Measurements from ENCODE around the gene SPDYE2B. TPM values are rescaled to one million over a fixed set of nuclear protein-coding genes. Genes with fewer than 3 reads are reported as not detected.
"Not testable (repeated sequence)": the region's sequence is repeated elsewhere in the genome, so short reads cannot be mapped to it uniquely, and the experiment has no call there.

The SPDYE2B gene
- polyA plus RNA-seq, 3 donors from 2014 or later = not detected

DNA sequence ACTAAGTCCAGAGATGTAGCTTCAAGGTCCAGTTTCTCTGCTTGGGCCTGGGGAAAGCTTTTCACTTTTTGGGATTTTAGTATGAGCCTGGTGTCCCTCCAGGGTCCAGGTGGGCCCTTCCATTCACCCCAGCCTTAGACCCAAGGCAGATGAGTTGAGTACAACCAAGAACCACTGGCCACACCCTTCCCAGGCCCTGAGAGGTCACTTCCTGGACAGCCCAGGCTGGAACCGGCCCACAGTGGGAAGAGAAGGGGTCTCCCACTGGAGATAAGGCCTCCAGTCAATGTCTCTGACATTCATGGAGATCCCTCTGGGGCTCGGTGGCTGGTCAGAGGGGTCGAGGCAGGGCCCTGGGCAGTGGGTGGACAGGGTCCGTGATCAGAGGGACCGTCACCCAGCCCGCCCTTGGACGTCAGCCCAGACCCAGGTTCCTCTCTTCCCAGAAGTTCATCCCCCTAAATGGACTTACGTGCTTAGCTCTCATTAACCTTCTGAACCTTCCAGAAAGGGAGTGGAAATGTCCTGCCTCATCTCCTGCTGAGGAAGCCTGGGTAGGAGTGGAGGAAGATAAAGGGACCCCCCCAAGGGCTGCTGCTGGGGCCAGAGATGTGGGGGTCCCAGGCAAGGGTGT, 22.7 kb upstream of the SPDYE2B start:
- DNase-seq; H3K4me1 Mint-ChIP-seq; H3K4me3 Mint-ChIP-seq; H3K27me3 Mint-ChIP-seq (ENCODE audit: low read depth in 3 of 3); H3K27ac Mint-ChIP-seq; H3K36me3 Mint-ChIP-seq; H3K9me3 Mint-ChIP-seq: not testable (repeated sequence)

DNA sequence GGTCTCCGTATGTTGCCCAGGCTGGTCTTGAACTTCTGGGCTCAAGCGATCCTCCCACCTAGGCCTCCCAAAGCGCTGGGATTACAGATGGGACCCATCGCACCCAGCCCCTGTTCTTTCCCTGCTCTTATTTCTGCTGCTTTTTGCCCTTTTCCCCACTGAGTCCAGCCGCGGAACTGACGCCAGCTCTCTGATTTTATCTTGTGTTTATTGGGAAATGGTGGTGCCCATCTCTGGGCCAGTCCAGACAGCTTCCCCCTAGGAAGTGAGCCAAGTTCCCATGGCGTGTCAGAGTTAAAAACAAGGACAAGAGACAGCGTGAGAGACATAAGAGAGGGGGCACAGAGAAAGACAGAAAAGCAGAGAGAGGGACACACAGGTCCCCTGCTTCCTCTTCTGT, 19.5 kb upstream of the SPDYE2B start:
- H3K4me1 Mint-ChIP-seq; H3K9me3 Mint-ChIP-seq; H3K4me3 Mint-ChIP-seq; DNase-seq; H3K27ac Mint-ChIP-seq; H3K27me3 Mint-ChIP-seq (ENCODE audit: low read depth in 3 of 3); H3K36me3 Mint-ChIP-seq: not testable (repeated sequence)

DNA sequence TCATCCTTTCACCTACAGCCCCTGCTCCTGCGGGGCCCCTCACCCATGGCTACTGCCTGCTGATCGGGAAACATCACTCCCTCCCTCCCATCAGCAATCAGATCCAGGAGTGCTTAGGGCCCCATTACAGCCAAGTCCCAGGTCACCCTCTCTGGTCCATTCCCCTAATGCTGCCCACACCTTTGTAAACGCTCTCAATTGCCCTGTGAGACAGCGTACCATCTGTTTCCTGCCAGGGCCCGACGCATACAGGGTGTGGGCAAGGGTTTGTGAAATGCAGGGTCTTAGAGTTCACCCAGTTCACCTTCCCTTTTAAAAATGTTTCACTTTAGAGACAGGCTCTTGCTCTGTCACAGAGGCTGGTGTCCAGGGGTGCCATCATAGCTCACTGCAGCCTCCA, 15.8 kb upstream of the SPDYE2B start:
- not testable (repeated sequence) for H3K4me1 Mint-ChIP-seq; H3K27ac Mint-ChIP-seq; H3K4me3 Mint-ChIP-seq; H3K27me3 Mint-ChIP-seq (ENCODE audit: low read depth in 3 of 3); DNase-seq; H3K9me3 Mint-ChIP-seq; H3K36me3 Mint-ChIP-seq

DNA sequence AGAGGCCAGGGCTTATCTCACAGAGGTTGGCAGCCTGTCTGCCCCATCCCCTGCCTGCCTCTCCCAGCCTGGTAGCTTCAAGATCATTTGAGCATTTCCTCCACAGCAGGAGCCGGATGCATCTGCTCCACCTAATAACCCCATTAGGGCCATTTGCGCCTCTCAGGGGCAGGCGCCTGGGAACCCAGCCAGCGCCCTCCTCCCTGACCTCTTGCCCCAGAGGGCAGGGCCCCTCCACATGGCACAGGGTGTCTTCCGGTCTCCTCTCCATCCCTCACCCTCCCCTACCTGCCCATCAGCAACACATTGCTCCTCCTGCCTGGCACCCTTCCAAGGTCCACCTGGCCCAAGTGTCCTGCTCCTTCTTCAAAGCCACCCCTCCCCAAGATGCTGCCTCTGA, 14.8 kb upstream of the SPDYE2B start:
- not testable (repeated sequence) for DNase-seq; H3K9me3 Mint-ChIP-seq; H3K27ac Mint-ChIP-seq; H3K4me3 Mint-ChIP-seq; H3K27me3 Mint-ChIP-seq (ENCODE audit: low read depth in 3 of 3); H3K36me3 Mint-ChIP-seq; H3K4me1 Mint-ChIP-seq

DNA sequence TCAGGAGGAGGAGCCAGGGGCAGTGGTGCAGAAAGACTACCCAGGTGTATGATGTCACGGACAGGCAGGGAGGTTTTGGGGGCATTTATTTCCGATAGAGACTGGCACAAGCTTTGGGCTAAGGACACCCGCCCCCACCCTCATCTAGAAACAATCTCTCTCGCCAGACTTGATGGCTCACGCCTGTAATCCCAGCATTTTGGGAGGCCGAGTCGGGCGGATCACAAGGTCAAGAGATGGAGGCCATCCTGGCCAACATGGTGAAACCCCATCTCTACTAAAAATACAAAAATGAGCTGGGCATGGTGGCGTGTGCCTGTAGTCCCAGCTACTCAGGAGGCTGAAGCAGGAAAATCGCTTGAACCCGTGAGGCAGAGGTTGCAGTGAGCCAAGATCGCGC, 13.2 kb upstream of the SPDYE2B start:
- H3K9me3 Mint-ChIP-seq, H3K4me3 Mint-ChIP-seq: not testable (repeated sequence)

DNA sequence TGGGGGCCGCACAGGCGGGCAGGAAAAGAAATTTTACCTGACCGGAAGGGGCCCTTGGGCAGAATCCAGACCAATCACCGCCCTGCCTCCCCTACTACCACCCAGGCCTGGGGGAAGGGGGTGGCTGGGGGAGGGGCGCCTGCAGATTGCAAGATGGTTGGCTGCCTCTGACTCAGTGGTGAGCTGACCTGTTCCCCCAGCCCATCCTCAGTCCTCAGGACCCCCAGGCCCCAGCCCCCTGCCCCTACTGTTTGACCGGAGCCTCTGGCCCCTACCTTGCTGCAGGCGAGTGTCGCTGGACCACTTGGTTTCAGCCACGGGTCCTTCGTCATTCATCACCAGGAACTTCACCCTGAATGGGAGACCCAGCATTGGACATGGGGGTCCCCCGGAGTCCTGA, 11.3 kb upstream of the SPDYE2B start:
- not testable (repeated sequence) for H3K9me3 Mint-ChIP-seq; DNase-seq; H3K27ac Mint-ChIP-seq; H3K36me3 Mint-ChIP-seq; H3K4me1 Mint-ChIP-seq; H3K4me3 Mint-ChIP-seq; H3K27me3 Mint-ChIP-seq (ENCODE audit: low read depth in 3 of 3)

More for the DNA sequence above, 13.2 kb upstream of the SPDYE2B start:
- H3K27ac Mint-ChIP-seq; H3K4me1 Mint-ChIP-seq; H3K27me3 Mint-ChIP-seq (ENCODE audit: low read depth in 3 of 3); DNase-seq; H3K36me3 Mint-ChIP-seq: not testable (repeated sequence)

DNA sequence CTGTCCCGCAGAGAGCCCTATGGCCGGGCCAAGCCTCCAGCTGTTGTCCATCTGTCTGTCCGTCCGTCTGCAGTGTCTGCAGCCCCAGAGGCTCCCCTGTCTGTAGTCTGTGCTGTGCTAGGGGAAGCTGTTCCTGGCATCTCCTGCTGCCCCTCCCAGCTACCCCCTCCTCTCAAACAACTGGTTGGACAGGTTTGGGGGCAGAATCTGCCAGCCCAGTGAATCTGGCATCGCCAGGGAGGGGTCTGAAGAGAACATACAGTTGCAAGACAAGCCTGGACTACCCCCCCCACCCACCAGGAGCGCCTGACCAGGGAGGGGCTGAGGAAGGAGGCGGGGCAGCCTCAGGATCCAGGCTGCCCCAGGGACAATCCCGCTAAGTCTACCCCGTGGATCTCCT, 7.4 kb upstream of the SPDYE2B start, which contains the start of gene UPK3BL1:
Gene UPK3BL1, minus strand, starts transcription at position 101 of the 400 bp plus-strand sequence. Its CDS starts 50 bp downstream, at position 51.
- H3K27me3 Mint-ChIP-seq (ENCODE audit: low read depth in 3 of 3); H3K36me3 Mint-ChIP-seq; H3K9me3 Mint-ChIP-seq; H3K27ac Mint-ChIP-seq; H3K4me3 Mint-ChIP-seq; DNase-seq; H3K4me1 Mint-ChIP-seq: not testable (repeated sequence)

DNA sequence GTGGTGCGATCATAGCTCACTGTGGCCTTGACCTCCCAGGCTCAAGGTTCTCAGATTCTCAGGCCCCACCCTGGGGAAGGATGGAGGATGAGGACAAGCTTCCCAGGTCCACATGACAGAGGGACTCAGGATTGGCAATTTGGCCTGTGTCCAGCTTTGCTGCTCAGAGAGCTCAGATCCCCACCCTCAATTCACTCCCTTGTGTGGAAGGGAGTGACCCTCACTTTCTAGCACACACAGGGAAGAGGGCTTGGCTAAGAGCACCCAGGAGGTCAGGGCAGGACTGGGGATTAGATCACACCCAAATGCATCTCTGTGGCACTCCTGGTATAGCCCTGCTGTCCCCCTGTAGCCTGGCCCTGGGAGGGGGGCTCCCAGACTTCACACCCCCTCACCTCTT, 6.7 kb upstream of the SPDYE2B start:
- not testable (repeated sequence) for H3K4me3 Mint-ChIP-seq; H3K4me1 Mint-ChIP-seq; H3K36me3 Mint-ChIP-seq; H3K27ac Mint-ChIP-seq; H3K9me3 Mint-ChIP-seq; H3K27me3 Mint-ChIP-seq (ENCODE audit: low read depth in 3 of 3); DNase-seq

DNA sequence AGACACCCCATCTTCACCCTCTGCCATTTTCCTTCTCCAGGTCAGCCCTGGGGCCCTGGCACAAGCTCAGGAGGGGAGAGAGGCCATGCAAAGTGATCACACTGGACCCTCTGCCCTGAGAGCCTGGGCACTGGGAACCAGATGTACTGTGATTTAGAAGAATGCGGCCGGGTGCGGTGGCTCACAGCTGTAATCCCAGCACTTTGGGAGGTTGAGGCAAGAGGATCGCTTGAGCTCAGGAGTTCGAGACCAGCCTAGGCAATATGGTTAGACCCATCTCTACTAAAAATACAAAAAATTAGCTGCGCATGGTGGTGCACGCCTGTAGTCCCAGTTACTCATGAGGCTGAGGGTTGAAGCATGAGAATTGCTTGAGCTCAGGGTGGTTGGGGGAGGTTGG, 2.3 kb upstream of the SPDYE2B start:
- H3K36me3 Mint-ChIP-seq; H3K4me3 Mint-ChIP-seq; H3K4me1 Mint-ChIP-seq; H3K9me3 Mint-ChIP-seq; DNase-seq; H3K27me3 Mint-ChIP-seq (ENCODE audit: low read depth in 3 of 3); H3K27ac Mint-ChIP-seq: not testable (repeated sequence)

DNA sequence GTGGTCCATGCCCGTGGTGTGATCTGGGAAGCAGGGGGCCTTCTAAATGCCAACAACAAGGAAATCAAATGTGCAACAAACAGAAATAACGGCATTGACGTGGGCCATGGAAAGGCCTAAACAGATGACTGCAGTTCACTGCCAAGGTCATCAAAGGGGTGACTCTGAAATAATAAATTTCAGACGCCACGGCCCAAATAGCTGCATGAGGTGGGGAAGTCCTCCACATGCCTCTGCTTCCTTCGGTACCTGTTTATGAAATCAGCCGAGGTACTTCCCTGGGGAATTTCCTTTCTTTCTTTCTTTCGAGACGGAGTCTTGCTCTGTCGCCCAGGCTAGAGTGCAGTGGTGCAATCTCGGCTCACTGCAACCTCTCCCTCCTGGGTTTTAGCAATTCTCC, 14.6 kb downstream of the SPDYE2B start:
- H3K4me3 Mint-ChIP-seq; H3K9me3 Mint-ChIP-seq; DNase-seq; H3K36me3 Mint-ChIP-seq; H3K4me1 Mint-ChIP-seq; H3K27ac Mint-ChIP-seq; H3K27me3 Mint-ChIP-seq (ENCODE audit: low read depth in 3 of 3): not testable (repeated sequence)

DNA sequence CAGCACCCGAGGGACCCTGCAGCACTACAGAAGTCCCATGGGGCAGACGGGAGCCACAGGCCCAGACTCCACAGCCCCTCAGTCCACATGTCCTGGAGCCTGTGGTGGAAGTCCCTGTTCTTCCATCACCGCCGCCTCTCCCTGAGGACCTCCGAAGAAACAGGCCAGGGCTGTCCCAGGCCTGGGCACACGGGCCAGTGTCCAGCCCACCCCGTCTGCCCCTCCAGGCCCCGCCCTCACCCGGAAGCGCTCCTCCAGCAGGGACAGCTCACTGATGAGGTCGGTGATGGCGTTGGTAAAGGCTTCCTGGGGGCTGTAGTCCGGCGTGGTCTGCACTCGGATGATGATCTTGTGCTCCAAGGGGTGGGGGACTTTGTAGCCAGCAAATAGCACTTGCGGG, 16.7 kb downstream of the SPDYE2B start:
- H3K4me1 Mint-ChIP-seq; DNase-seq; H3K27ac Mint-ChIP-seq; H3K4me3 Mint-ChIP-seq; H3K9me3 Mint-ChIP-seq; H3K27me3 Mint-ChIP-seq (ENCODE audit: low read depth in 3 of 3); H3K36me3 Mint-ChIP-seq: not testable (repeated sequence)

DNA sequence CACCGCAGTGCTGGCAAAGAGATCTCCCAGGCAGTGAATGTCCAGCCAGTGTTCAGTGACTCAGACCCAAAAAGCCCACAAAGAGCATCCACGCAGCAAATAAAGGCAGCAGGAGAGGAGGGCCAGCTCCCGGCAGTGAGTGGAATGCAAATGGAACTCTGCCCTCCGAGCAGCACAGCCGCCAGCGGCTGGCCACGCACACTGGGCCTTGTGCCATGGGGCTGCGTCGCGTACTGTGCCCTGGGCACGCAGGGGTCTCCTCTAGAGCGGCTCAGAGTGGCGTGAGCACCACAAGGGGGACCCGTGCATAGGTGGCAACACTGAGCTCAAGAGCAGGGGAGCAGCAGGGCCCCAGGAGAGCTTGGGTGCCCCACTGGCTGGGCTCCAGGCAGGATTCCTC, 17.4 kb downstream of the SPDYE2B start:
- not testable (repeated sequence) for H3K27ac Mint-ChIP-seq; H3K9me3 Mint-ChIP-seq; H3K36me3 Mint-ChIP-seq; H3K27me3 Mint-ChIP-seq (ENCODE audit: low read depth in 3 of 3); H3K4me3 Mint-ChIP-seq; DNase-seq; H3K4me1 Mint-ChIP-seq

DNA sequence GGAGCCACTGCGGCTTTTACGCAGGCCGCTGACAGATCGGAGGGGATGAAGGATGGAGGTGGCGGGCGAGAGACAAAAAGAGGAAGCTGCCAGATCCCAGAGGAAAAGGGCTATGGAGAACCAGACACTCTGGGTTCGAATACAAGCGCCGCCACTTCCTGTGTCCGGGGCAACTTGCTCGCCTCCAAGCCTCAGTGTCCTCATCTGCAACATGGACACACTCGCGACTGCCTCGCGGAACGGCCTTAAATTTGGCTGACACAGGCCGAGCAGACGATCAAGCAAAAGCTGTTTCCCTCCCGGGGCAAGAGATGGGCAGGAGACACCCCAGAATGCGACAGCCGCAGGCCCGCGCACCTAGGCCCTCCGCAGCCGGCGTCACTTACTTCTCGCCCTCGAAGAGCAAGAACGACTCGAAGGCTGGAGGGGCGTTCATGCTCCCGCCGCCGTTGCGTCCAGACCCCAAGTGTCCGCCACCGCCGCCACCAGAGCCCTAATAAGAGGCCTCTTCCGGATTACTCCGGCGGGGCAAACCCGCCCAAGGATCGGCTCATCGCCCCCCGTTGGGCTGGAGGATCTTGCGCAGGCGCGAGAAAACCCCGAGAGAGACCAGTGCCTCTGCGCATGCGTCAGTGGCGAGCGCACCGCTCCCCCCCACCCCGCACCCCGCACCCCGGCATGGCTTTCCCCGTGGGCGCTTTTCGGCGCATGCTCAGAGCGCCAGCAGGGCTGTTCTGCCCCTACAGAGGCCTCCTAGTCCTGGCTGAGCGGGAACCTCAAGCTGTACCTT, 21.2 kb downstream of the SPDYE2B start, which contains the start of gene POLR2J2:
Gene POLR2J2, minus strand, starts transcription at position 498 of the 790 bp plus-strand sequence. Its CDS starts 62 bp downstream, at position 436.
- H3K27ac Mint-ChIP-seq = peak within 1 kb of the TSS in 2 of 6 donors; percentile 71 to 86
- not testable (repeated sequence) for H3K36me3 Mint-ChIP-seq; H3K4me1 Mint-ChIP-seq; H3K27me3 Mint-ChIP-seq (ENCODE audit: low read depth in 3 of 3); H3K9me3 Mint-ChIP-seq
- peak in 2 of 3 donors; percentile 45 to 83 for DNase-seq
- H3K4me3 Mint-ChIP-seq = peak within 1 kb of the TSS in 4 of 5 donors; percentile 18 to 80 (median 70)

DNA sequence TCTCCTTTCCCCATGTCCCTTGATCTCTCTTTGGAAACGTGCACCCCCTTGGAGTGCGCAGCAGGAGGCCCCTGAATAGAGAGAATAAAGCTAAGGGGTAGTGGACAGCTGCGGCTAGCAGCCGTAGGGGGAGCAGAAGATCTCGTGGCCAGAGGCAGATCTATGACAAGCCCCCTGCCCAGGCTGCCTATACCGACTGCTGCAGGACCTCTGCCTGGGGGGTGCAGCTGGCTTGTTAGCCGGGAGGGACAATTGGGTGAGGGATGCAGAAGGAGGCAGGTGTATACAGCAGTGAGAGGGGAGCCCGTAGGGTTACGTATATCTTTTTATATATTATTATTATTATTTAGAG, 21.8 kb downstream of the SPDYE2B start:
- not testable (repeated sequence) for H3K4me1 Mint-ChIP-seq; DNase-seq; H3K4me3 Mint-ChIP-seq; H3K27ac Mint-ChIP-seq; H3K27me3 Mint-ChIP-seq (ENCODE audit: low read depth in 3 of 3); H3K9me3 Mint-ChIP-seq; H3K36me3 Mint-ChIP-seq

DNA sequence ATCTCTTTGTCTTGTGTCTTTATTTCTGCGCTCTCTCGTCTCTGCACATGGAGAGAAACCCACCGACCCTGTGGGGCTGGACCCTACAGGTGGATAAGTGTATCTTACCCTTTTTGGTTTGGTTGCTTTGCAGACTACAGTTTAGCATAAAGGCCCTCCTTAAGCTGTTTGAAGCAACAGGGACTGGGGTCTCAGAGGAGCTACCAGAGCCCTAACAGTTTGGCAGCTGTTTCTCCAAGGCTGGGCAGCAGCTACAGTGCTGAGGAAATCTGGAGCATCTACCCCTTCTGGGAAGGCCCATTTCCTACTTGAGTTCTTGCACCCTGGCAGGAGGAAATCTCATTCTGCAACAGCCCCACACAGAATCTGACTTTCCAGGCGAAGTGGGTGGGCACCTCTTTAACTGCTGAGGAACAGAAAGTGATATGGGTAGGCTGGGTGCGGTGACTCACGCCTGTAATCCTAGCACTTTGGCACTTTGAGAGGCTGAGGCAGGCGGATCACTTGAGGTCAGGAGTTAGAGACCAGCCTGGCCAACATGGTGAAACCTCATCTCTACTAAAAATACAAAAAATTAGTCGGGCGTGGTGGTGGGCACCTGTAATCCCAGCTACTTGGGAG, 23.4 kb downstream of the SPDYE2B start:
- H3K9me3 Mint-ChIP-seq; H3K4me1 Mint-ChIP-seq; H3K27me3 Mint-ChIP-seq (ENCODE audit: low read depth in 3 of 3); DNase-seq; H3K27ac Mint-ChIP-seq; H3K4me3 Mint-ChIP-seq; H3K36me3 Mint-ChIP-seq: not testable (repeated sequence)
